Urothelium cell line (cell line): ENCODE measurements around the gene ARHGEF33.
"Not testable (repeated sequence)": the region's sequence is repeated elsewhere in the genome, so short reads cannot be mapped to it uniquely, and the experiment has no call there.

Experiments
- DNase-seq: peaks from one replicate; pipeline ENCODE4 v3.0.0; 2011; ENCODE audit warnings: low spot score, mixed read lengths
- FAIRE-seq: peaks from 2 replicates; lab custom pipeline; 2011; peaks lifted over from hg19 to GRCh38; lab: Jason Lieb, UNC

The ARHGEF33 gene

DNA sequence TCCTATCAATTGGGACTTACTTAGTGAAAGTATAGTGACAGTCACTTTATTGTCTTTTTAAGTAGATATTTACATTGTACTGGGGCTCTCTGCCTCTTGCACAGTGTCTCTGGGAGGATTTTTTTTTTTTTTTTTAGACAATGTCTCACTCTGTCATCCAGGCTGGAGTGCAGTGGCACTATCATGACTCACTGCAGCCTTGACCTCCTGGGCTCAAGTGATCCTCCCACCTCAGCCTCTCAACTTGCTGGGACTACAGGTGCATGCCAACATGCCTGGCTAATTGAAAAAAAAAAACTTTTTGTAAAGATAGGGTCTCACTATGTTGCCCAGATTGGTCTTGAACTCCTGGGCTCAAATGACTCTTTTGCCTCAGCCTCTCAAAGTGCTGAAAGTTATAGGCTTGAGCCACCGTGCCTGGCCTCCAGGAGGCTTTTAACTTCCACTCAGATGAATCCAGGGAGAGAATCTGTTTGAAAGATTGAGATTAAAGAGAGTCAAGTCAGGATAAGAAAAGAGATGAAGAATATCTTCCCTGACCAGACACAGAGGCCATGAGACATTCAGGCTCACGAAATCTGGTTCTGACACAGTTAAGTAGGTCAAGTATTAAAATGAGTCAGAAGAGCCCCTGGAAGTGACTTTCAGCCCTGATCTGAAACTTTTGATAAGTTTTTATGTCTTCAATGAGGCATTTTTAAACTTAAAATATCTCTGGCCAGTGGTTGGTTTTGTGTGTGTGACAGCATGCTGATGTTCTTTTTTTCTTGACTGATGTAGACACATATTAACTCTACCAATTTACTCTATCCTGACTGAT is 18.3 kb downstream of the ARHGEF33 start:
- no peak for DNase-seq
- no peak for FAIRE-seq

DNA sequence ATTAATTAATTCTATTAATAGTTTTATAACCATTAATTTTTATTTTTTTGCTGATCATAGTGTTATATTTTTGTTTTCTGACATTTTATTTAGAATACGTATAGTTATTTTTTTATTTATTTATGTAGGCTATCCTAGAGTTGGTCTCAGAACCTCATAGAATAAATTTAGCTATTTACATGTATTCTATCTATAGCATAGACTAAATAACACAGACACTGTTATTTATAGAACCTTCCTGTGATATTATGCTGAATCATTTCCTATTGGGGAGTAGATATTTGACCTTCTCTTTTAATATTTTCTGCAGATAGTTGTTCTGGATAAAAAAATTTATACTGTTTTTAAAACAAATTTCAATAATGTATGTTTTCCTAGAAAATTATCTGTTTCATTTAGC is 20.2 kb downstream of the ARHGEF33 start:
- FAIRE-seq, result no peak
- DNase-seq, result no peak

DNA sequence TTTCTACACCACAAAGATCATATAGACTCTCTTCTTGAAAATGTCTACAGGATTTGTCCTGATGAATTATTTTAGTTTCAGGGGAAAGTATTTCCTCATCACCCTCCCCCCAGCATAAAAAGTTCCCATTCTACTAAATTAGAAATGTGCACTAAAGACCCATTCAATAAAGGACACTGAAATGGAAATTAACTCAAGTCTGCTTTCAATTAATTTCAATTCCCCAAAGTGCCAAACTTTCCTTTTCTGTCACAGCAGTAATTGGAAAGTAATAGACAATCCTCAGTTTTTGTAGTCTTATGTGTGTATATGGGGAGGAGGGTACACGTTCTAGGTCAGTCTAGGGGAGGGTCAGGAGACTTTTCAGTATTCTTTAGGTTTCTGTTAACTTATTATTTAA is 21.5 kb downstream of the ARHGEF33 start:
- DNase-seq, result no peak
- no peak for FAIRE-seq

DNA sequence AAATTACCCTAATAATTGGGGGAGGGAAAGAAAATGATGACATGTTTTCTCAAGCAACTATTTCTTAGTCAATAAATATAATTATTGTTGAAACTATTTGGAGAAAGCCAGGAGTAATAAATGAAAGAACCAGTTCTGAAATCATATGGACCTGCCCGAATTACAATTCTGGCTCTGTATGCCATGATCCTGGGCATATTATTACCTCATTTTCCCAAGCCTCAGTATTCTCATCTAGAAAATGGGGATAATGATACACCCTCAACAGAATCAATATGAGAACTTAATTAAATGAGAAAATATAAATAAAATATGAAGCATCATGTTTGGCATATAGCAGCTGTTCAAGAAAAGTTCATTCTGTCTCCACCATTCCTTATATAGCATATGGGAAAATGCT is 22.9 kb downstream of the ARHGEF33 start:
- no peak for DNase-seq
- FAIRE-seq, result no peak

DNA sequence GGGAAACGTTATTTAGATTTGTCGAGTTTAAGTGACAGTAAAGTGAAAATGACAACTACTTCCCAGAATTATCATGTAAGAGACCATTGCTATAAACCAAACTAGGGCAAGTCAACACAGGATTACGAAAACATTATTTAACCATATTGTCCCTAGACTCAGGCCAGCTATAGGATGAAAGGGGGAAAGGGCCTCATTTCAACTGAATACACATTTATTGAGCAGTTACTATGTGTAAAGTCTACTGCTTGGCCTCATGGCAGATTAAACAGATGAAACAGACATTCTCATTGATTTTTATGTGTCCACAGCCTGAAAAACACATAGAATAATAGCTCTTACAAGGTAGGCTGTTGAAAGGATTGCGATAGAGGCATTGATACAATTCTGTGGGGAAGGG is 32.7 kb downstream of the ARHGEF33 start:
- no peak for DNase-seq
- peak; percentile 44 for FAIRE-seq

DNA sequence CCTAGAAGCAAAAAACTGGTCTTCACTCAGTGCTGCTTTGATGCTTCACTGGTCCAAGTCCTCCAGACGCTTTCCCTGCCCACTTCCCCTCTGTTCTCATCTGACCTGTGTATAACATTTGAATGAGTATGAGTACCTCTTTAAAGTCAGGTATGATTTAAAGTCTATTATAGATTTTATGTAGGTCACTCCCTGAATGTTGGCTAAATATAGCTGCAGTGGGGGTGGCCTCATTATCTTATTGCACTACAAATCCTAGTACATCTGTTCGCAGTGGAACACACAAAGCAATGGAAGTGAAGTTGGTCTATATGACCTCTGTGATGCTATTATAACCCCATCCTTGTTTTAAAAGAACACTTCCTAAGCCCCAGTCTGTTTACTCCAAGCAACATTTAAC is 33.2 kb downstream of the ARHGEF33 start:
- no peak for FAIRE-seq
- no peak for DNase-seq

DNA sequence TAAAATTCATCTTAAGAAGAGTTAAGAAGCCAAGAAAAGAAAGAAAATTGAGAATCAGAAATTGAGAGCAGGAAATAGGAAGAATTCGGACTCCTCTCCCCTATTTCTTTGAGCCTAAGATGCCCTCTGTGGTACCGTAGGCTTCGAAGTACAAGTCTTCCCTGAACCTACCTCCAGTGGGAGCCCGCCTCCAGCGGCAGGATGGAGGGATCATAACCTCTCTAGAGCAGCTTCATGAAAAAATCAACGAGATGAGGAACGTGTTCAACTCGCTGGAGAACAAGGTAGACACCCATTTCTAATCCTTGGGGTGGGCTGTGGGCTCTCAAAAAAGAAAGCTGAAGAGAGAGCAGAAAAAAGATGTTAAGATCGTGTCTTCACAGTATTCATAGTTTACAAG is 36.3 kb downstream of the ARHGEF33 start:
- FAIRE-seq (no peak), DNase-seq (no peak)

DNA sequence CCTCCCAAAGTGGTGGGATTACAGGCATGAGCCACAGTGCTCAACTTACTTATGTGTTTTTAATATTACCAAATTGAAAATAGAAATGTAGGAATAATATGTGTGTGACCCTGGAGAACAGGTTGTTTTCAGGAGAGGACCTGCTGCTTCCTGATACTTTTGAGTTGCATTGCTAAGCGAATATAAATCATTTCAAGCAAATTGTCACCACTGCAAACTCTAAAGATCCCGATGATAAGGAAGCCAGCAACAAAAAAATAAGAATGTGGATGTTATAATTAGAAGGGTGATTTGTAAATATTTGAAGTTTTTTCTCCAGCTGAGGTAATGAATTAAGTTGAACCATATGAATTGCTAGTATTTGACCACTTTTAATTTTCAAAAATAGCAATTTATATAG is 40.9 kb downstream of the ARHGEF33 start:
- FAIRE-seq, result no peak

DNA sequence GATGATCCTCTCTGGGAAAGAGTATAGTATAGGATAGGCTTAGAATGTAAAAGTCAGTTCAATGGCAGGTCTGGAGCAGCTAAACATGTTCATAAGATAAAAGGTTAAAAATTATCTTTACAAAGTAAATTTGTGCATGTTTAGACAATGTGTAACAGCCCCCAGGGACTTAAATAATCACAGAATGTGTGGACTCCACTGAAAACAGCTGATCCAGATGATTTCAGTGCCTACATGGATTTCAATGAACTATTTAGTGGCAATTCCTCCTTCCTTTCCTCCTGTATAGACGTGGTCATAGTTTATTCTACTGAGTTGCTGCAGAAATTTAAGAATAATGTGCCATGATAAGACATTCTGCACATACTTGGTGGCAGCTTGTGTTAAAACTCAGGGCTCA is 42.9 kb downstream of the ARHGEF33 start:
- FAIRE-seq (peak; percentile 27), DNase-seq (no peak)

More for the DNA sequence above, 40.9 kb downstream of the ARHGEF33 start:
- DNase-seq, result no peak

DNA sequence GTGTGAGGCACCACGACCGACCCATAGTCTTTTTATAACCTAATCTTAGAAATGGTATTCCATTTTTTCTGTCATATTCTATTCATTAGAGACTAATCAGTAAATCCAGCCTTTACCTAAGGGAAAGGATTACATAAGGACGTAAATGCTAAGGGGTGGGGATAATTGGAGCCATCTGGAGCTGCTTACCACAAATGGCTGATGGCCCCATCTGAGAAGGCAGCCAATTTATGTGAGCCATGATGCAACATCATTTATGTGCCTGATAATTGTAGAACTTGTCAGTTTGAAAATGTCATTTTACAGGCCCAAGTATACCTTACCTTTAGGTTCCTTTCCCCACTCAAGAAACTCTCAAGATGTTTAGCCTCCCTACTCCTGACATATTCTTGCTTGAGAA is 44.0 kb downstream of the ARHGEF33 start:
- FAIRE-seq (peak; percentile 63), DNase-seq (no peak)

DNA sequence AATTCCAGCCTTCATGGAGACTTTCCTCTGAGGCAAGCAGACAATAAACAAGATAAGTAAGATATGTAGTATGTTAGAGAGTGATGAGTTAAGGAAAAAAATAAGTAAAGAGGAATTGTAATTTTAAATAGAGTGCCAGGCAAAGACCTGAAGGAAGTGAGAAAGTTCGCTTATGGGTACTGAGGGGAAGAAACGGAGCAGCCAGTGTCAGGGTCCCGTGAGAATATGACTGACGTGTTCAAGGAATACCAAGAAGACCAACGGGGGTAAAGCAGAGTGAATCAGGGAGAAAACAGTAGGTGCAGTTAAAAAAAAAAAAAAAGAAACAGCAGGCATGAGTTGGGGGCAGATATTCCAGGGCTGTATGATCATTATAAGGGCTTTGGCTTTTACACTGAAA is 45.1 kb downstream of the ARHGEF33 start:
- no peak for FAIRE-seq

DNA sequence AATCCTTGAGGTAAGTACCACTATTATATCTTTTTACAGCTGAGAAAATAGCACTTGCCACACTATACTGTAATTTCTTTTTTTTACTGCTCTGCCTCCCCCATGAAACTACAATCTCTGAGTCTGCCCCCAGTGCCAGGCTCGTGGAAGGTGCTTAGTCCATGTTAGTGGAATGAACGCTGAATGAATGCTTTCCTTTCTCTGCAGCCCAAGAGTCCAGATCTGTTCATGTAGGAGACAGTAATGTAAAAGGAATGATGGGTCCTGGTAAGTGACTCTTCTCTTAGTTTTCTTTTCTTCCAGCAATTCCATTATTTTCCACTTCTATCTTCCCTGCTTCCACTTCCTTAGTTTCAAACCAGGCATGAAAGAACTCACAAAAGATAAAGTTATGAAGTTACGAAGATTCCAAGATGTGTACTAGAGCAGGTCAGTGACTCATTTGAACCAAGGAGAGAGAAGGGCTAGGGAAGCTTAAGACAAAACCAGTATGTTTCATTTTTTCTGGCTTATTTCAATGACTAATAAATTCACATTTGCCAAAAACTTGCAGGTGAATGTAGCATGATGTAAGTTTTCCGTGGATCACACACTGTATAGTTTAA is 46.0 kb downstream of the ARHGEF33 start:
- FAIRE-seq (no peak), DNase-seq (no peak)

More for the DNA sequence above, 45.1 kb downstream of the ARHGEF33 start:
- DNase-seq, result no peak

DNA sequence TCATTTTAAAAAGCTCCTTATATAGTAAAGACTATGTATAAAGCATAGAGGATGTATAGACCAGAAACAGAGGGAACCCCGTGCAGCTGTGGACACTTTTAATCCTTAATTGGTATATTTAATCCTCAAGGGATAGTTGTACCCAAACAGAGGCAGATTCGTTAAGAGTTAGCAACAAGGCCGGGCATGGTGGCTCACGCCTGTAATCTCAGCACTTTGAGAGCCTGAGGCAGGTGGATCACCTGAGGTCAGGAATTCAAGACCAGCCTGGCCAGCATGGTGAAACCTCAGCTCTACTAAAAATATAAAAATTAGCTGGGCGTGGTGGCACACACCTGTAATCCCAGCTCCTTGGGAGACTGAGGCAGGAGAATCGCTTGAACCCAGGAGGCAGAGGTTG is 46.8 kb downstream of the ARHGEF33 start:
- FAIRE-seq, DNase-seq: not testable (repeated sequence)

DNA sequence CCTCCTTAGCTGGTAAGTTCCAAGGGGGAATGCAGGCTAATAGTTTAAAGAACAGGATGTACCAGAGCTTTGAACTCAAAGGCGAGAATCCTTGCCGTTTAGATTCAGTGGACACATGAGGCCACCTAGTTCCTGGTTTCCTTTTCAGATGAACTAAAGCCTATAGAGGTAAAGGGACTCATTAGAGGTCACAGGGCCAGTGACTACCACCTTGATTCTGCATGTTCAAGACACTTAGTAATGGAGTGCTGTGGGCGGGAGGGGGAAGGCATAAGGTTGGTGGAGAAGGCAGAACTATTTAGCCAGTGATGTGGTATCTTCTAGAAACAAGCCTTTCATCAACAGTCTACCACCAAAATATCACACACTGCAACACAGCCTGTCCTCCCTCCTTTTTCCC is 47.9 kb downstream of the ARHGEF33 start:
- no peak for FAIRE-seq

DNA sequence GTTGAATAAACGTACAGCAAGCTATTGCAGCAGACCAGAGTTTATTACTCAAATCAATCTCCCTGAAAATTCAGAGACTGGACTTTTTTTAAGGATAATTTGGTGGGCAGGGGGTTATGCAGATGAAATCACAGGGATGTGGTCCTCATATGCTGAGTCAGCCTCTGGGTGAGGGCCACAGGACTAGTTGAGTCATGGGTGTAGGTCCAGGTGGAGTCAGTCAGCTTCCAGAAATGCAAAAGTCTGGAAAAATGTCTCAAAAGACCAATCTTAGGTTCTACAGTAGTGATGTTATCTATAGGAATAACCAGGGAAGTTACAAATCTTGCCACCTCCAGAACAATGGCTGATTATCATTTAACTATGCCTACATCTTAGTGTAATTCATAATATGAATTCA is 51.1 kb downstream of the ARHGEF33 start:
- DNase-seq (no peak), FAIRE-seq (no peak)

More for the DNA sequence above, 47.9 kb downstream of the ARHGEF33 start:
- no peak for DNase-seq

DNA sequence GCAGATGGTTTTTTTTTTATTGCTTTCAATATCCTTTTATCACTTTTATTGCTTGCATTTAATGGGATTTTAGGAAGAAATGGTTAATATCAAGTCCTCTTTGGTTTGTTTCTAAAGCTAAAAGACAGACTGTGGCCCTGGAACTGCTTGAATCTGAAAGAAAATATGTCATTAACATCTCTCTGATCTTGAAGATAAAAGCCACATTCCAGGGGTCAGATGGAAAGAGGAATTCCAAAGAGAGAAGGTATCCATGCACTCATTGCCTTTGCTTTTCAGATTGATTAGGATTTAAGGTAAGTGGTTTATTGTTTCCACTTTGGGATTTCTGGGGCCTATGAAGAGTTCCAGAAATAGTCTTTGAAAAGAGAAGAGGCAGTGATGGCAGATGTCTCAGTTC is 54.1 kb downstream of the ARHGEF33 start:
- FAIRE-seq (no peak), DNase-seq (no peak)

DNA sequence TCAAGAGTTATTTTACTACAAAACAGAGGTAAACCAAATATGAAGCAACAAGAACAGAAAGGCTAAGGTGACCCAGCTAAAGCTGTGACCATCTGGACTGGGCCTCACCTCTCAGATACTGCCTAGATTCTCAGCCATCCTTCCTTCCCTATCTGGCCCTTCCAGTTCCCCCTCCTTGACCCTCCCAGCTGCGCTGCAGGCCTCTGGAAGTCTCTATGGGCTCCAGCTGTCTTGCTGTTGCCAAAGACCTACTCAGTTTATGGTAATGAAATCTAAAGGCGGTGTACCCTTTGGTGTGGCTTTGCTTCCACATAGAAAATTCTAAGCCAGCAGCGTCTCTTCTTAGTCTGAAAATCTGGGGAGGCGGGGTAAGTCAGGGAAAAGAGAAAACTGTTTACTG is 55.7 kb downstream of the ARHGEF33 start:
- FAIRE-seq, result no peak
- DNase-seq, result no peak

DNA sequence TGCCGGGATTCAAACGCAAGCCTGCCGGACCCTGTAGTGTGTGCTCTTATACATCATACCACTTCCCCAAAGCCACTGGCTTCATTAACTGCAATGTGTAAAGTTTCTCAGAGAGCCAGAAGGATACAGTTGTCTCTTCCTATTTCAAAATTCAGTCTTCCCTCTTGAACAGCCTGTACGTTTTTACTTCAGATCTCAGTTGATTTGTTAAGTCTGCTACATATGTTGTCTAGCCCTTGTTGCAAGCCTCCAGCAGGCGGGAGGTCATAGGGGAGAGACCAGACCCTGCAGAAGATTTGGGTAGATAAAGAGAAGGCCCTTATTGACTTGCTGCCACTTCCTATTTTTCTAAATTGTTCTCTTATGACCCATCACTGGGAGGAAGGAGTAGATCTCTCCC is 56.2 kb downstream of the ARHGEF33 start:
- DNase-seq, result no peak

DNA sequence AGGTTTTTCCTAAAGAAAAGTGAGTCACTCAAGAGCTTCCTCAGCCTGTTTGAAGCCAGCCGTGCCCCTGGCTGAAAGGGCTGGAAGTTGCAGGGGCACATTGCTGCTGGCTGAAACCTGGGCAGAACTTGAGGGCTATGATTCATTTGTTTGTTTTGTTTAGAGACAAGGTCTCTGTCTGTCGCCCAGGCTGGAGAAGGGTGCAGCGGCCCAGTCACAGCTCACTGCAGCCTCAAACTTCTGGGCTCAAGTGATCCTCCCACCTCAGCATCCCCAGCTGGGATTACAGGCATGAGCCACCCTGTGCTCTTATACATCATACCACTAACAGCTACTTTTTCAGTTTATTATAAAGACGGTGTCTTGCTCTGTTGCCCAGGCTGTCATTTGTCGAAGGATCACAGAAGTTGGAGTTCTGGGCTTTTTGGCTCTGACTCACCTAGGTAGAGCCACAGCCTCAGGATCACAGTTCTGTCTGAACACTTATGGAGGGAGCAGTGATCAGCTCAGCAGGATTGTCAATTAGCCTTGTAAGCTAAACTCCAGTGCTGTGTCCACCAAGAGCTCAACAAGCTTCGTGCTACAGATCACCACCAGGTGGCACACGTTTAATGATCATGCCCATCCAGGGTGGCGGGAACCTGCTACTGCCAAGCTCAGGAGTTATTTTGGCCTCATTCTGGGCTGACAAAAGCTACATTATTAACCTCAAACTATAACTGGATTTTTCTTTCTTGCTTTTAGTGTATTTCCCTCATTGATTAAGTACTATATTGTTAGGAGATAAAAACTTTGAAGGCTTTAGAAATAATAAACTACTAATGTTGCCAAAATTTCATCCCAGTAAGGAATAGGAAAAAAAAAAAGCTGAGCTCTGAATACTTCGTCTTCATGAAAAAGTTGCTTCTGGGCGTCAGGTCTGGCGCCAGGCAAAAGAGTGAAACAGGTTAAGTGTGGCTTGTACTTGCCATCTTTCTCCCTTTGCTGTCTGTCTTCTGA is 57.9 kb downstream of the ARHGEF33 start:
- DNase-seq, result peak; percentile 92
- FAIRE-seq, result peak; percentile 85

More for the DNA sequence above, 56.2 kb downstream of the ARHGEF33 start:
- FAIRE-seq, result no peak

DNA sequence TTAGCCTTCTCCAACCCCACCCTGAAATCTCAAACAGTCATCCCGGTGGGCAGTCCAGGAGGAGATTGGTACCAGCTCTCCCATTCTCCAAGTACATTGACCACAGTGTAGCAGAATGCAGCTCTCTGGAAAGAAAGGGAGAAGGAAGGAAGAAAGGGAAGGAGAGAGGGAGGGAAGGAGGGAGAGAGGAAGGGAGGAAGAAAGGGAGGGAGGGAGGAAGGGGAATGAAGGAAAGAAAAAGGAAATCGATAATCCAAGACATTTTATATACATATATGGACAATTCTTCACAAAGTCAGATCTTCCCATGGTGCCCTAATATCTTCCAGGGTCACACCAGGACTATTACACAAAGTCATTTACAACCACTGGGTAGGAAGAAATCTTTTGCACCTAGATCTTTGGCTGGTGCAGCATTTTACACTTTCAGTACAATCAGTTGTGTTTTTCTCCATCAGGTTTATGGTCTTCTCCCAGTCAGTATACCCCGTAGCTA is 58.8 kb downstream of the ARHGEF33 start:
- no peak for DNase-seq
- FAIRE-seq, result no peak

DNA sequence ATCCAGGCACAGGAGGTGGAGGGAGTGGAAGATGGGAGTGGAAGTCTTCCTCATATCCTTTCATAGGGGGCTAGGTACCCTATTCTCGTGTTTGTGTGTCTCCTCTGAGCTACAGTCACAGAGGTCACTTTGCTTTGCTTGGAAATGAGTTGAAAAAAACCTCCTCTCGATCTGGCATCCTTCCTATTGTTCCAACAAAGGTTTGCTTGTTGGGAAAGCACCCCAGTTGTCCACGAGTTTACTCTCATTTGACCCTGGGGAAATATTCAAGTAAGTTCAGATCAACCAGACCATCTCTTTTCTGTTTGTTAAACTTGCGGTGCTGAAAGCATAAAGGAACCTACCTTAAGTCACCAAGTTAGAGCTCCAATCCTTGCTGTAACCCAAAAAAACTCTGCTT is 59.3 kb downstream of the ARHGEF33 start:
- no peak for FAIRE-seq

More for the DNA sequence above, 59.3 kb downstream of the ARHGEF33 start:
- DNase-seq, result no peak
